Activated CD8-positive, alpha-beta memory T cell treated with anti-CD3 and anti-CD28 coated beads for 24 hours (primary cell): ENCODE data around the gene BIRC5.
"Not testable (repeated sequence)": the region's sequence is repeated elsewhere in the genome, so short reads cannot be mapped to it uniquely, and the experiment has no call there.

Experiments used
- DNase-seq: peaks from one replicate; pipeline ENCODE4 v3.0.0-alpha.2; 2020

The BIRC5 gene

DNA sequence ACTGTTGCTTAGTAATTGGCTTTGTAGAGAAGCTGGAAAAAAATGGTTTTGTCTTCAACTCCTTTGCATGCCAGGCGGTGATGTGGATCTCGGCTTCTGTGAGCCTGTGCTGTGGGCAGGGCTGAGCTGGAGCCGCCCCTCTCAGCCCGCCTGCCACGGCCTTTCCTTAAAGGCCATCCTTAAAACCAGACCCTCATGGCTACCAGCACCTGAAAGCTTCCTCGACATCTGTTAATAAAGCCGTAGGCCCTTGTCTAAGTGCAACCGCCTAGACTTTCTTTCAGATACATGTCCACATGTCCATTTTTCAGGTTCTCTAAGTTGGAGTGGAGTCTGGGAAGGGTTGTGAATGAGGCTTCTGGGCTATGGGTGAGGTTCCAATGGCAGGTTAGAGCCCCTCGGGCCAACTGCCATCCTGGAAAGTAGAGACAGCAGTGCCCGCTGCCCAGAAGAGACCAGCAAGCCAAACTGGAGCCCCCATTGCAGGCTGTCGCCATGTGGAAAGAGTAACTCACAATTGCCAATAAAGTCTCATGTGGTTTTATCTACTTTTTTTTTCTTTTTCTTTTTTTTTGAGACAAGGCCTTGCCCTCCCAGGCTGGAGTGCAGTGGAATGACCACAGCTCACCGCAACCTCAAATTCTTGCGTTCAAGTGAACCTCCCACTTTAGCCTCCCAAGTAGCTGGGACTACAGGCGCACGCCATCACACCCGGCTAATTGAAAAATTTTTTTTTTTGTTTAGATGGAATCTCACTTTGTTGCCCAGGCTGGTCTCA lies 11.2 kb downstream of the BIRC5 start:
- DNase-seq, result no peak

DNA sequence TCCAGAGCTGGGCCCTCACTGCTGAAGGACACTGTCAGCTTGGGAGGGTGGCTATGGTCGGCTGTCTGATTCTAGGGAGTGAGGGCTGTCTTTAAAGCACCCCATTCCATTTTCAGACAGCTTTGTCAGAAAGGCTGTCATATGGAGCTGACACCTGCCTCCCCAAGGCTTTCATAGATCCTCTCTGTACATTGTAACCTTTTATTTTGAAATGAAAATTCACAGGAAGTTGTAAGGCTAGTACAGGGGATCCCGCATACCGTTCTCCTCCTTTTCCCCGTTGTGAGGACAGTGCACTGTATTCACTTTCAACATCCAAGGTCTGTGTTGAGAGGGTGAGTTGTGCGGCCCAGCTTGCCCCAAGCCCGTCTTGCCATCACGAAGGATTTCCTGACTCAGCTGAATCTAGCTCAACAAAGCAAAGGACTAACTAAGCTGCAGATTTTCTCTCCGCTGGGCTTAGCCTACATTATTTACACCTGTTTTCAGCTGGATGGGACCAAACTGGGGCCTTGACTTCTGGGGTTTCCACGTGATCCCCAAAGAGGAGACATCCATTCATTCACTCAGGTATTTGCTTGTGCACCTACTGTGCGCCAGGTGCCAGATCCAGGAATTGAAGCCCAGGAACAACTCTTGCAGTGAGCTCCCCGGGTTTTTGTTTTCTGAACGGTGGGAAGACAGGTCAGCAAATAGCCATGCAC lies 12.2 kb downstream of the BIRC5 start:
- no peak for DNase-seq

DNA sequence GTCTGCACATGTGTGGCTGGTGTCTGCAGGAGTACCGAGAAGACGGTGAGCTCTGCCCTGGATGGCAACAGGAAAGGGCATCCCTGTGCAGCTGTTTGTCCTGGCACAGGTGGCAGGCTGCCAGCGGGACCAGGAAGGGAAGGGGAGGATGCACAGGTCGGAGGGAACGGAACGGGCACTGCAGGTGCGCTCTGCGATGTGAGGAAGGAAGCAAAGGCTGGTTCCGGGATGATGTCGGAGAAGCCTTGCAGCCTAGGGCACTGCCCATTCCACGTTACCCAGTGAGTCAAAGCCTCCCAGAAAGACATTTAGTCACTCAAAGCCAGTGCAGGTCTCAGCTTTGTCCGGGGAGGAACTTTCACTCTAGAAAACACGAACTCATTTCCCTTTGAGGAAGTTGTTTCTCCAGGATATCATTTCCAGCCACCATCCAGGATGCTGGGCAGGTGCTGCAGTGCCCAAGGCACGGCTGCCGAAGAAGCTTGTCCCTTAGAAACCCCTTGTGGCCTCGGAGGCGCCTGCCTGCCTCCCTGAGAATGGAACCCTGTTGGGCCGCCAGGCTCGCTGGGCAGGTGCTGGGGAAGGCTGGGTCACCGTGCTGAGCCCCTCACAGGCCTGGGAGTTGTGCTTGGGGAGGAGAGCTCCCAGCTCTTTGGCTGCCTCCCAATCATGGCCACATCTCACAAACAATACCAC lies 12.9 kb downstream of the BIRC5 start:
- DNase-seq, result no peak

DNA sequence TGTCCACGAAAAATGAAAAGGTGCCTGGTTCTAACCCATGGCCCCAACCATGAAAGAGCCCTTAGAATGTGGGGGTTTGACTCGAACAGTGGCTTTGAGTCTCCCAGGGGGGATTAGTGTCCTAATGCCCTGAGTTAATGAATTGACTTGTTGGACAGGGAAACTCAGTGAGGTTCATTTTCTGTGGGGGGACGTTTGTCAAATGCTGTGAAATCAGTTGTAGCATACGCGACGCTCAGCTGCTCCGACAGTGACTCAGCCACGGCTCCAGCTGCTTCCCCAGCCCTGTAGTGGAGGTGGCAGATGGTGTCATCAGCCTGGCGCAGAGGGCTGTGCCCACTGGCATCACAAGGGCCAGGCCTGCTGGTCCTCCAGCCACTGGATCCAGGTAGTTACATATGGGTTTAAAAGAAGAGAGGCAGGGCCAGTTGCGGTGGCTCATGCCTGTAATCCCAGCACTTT lies 13.4 kb downstream of the BIRC5 start:
- no peak for DNase-seq

DNA sequence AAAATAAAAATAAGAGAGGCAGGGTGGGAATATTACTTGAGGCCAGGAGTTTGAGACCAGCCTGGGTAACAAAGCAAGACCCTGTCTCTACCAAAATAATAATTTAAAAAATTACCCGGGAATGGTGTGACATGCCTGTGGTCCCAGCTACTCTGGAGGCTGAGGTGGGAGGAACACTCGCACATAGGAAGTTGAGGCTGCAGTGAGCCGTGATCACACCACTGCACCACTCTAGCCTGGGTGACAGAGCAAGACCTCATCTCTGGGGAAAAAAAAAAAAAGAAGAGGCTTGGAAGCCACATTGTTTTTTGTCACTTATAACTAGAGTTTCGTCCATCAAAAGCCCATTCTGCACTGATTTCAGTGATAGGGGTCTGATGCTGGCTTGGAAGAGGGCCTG lies 14.1 kb downstream of the BIRC5 start:
- DNase-seq, result no peak

DNA sequence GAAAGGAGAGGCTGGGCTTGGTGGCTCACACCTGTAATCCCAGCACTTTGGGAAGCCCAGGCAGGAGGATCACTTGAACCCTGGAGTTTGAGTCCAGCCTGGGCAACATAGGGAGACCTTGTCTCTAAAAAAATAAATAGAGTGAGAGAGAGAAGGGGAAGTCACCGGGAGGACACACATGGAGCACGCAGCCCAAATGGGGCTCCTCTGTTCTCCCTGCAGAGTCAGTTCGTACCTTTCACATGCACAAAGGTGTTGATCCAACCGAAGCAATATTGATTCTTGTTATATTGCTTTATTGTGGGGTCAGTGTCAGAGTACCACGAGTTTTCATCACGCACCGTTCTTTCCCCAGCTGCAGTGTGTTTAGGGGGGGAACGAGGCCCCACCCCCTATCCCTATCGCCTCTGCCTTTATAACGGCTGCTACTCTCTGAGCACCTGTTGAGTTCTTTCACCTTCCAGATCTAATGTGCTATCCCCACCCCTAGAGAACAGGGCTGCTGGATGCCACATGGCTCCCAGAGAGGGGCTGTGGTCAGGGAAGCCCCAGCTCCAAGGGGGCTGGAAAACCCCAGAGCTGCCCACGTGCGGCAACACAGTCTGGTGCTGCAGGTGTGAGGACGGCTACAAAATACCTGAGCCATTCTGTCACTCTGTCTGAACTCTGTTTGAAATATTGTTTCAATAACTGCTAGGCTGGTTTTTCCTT lies 16.4 kb downstream of the BIRC5 start:
- DNase-seq, result no peak

DNA sequence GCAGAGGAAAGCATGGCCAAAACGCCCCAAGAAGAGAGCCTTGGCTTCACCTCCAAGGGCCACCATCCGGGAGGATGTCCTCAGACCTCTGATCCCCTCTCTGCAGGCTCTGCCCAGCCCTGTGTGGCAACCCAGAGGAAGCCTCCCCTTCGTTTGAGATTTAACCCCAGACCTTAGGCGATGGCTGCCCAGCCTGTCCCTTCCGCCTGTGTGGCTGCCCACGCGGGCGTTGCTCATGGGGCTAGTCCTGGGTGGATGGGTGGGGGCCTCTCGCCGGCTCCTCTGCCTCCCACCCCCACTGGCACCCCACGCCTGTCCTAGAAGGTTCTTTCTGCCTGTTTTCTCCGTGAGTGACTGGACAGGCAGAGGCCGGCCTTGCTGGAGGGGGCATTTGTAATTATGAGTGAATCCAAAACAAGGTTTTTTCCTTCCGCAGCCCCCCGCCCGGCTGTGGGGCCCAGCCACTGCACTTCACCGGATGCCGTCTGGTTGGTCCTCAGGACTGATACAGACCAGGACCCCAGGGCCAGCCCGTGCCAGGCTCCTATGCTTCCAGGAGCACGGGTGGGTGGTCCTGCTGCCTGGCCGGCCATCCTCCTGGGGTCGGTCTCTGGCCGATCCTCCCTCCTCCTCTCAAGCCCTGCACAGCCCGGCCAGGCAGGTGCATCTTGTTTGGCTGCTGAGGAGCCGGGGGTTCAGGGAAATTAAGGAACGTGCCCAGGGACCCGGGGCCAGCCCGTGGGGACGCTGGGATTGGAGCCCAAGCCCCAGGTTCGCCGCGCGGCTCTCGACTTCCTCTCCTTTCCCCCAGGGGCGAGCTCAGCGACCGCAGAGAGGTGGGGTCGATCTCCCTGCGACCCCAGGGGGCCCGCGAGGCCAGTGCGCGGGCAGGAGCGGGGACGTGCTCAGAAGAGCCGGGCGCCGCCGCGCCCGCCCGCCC lies 17.2 kb downstream of the BIRC5 start, which contains the start of gene TMEM235:
TMEM235 (plus strand) TSS at position 636 of the 940 bp plus-strand sequence. CDS start 393 bp downstream, outside the sequence.
- no peak for DNase-seq

DNA sequence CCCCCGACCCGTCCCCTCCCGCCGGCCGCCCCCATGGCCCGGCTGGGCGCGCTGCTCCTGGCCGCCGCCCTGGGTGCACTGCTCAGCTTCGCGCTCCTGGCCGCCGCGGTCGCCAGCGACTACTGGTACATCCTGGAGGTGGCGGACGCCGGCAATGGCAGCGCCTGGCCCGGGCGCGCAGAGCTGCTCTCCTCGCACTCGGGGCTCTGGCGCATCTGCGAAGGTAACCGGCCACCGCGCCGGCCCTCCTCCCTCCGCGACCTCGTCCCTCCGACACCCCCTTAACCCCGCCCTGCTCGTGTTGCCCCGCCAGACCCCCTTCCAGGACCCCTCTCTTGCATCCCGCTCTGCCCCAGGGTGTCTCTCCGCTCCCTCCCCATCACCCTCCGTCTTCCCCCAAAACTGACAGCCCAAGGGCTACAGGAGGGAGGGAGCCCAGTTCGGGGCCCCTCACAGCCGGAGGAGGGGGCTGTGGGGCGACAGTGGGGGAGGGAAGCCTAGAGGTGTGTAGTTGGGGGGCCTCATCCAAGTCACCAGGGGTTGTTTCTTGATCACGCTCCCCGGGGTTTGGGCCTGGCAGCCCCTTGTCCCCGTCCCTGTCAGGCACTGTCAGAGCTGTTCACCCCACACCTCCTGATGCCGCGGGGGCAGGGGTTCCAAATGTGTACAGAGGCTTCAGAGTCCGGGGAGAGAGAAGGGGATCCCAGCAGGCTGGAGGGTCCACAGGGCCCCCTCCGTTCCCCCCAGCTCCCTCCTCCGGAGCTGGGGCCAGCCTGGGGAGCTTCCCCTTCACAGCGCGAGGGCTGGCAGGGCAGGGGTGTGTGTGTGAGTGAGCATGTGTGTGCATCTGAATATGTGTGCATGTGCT lies 18.2 kb downstream of the BIRC5 start:
- DNase-seq, result no peak

DNA sequence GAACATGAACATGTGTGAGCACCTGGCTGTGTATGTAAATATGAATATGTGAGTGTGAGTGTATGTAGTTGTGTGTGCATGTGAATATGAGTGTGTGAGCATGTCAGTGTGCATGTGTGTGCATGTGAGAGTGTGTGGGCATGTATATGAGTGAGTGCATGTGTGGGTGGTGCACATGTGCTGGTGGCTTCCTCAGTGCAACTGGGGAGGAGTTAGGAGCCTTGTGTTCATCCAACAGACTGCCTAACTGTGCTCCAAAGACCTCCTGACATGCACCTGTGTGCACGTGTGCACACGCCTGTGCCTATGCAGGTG lies 18.8 kb downstream of the BIRC5 start:
- no peak for DNase-seq

DNA sequence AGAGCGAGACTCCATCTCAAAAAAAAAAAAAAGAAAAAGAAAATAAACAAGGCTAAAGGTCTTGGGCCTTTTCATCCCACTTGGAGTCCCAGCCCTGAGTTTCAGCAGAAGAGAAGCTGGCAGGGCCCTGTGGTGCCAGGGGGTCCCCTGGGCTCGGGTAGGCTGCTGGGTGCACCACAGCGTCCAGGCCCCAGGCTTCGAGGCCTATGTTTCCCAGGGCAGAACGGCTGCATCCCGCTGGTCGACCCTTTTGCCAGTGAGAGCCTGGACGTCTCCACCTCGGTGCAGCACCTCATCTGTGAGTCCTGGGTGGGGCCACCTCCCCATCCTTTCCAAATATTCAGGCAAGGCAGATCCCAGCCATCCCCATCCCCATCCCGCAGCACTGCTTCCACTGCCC lies 19.6 kb downstream of the BIRC5 start:
- no peak for DNase-seq

DNA sequence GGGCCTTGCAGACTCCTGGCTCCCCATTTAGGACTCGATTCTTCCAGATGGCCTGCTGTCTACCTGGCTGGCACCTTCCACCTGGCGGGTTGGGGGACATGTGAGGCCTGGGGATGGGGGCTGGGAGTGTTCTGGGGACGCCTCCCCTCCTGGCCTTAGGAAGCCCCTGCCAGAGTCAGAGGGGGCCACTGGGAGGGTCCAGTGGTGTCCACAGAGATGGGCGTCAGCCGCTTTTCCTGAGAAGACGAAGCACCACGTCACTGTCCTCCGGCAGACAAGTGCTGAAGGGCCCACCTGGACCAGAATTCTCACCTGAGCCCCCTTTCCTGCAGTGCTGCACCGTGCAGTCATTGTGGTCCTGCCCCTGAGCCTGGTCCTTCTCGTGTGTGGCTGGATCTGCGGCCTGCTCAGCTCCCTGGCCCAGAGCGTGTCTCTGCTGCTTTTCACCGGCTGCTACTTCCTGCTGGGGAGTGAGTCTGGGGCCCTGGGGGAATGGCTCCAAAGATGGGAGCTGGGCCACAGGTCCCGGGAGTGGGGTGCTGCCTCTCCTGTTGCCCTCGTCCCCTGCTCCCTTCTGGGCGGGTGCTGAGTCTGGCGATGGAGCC lies 20.3 kb downstream of the BIRC5 start:
- DNase-seq, result no peak

DNA sequence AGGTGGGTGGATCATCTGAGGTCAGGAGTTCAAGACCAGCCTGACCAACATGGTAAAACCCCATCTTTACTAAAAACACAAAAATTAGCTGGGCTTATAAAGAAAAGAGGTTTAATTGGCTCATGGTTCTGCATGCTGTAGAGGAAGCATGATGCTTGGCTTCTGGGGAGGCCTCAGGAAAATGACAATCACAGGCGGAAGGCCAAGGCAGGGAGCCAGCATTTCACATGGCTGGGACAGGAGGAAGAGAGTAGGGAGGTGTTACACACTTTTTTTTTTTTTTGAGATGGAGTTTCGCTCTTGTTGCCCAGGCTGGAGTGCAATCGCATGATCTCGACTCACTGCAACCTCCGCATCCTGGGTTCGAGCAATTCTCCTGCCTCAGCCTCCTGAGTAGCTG lies 21.0 kb downstream of the BIRC5 start:
- not testable (repeated sequence) for DNase-seq

DNA sequence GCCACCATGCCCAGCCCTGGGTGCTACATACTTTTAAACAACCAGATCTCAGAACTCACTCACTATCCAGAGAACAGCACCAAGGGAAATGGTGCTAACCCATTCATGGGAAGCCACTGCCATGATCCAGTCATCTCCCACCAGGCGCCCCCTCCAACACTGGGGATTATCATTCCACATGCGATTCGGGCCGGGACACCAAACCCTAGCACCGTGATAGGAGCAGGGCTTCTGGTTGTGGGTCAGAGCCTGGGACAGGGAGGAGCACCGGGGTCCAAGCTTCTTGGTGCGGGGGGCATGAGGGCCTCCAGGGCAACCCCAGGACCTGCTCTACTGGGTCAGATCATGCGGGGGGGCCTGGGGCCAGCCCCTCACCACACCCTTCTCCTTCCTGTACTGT lies 21.8 kb downstream of the BIRC5 start:
- DNase-seq, result no peak

DNA sequence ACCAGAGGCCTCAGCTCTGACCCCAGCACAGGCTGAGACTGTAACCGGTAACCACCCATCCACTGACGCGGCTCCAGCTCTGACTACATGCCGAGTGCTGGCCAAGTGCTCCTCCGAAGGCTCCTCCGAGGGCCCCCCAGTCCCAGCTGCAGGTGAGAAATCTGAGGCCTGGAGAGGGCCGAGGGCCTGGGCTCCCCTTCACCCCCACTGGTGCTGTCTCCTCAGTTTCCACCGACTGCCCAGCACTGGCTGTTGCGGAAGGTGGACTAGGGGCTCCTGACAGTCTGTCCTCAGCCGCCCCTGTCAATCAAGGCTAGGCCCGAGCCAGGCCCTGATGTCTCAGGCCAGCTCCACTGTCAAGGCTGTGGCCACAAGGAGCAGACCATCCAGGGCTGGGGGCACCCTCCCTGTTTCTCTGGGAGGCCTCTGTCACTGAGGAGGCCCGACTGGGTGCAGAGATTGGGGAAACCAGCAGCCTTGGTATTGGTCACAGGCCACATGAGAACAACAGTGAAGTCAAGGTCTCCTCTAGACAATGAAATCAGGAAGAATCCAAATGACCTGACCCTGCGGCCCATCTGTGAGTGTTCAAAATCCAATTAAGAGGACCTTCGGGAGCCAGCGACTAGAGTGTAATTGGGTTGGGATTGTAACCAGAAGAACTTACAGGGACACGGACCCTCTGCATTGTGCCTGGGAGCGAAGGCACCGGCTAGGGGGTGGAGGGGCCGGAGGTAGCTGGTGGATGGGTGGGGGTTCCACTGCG lies 22.5 kb downstream of the BIRC5 start:
- no peak for DNase-seq

DNA sequence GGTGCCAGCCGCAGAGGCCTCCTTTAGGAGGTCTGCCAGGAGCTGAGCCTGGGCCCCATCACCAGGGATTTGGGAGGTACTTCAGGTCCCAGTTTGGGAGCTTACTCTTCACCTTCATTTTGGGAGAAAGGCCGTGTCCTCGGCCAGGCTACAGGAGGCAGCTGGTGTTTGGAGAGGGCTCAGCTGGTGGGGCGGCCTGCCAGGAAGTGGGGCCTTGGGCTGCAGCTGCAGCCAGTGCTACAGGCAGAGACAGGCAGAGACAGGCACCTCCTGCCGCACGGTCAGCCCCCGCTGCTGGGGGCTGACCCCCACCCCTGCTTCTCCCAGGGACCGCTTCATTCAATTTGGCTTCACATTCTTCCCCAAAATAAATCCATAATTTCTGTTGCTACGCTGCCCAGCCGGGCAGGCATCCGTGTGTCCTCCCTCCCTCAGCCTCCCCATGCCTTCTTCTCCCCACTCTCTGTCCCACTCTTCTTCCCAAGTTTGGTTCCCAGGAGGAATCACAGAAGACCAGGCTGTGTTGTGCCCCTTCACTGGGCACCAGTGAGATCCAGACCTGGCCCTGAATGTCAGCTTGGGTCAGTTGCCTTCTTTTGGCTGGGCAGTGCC lies 23.5 kb downstream of the BIRC5 start:
- no peak for DNase-seq

DNA sequence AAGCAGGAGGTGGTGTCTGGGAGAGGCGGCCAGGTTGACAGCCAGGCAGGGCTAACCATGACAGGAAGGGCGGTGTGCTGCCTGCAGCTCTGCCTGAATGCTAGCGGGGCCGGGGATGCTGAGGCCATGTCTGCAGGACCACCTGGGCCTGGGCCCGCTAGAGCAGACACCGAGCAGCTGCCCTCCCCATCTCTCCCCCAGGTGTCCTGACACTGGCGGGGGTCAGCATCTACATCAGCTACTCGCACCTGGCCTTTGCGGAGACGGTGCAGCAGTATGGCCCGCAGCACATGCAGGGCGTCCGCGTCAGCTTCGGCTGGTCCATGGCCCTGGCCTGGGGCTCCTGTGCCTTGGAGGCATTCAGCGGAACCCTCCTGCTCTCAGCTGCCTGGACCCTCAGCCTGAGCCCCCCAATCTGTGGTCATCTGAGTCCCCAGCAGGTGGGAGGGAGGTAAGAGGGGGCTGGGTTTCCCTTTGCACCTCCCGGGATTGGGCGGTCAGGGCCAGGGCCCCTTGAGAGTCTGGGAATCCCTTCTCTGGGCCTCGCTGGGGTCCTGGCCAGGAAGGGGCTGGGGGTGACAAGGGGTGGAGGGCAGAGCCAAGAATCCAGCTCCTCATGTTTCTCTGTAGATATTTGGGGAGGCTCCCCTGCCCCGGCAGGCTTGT lies 24.9 kb downstream of the BIRC5 start:
- no peak for DNase-seq

DNA sequence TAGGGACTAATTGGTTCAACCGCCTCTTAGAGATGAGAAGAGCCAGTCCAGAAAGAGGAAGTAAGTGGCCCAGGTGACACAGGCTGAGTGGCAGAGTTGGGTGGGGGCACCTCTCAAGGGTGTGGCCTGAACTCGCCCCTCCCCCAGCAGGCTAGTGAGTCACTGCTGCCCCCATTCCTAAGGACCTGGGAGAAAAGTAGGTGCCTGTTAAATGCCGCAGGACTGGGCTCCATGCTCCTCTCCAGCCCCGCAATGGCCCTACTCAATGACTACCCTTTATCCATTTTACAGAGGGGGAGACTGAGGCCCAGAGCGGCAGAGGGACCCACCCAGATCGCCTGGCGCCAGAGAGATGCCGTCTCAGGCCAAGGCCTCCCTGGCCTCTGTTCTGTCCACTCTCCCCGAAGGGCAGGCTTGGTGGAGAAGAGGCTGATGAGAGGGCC lies 25.5 kb downstream of the BIRC5 start:
- no peak for DNase-seq

DNA sequence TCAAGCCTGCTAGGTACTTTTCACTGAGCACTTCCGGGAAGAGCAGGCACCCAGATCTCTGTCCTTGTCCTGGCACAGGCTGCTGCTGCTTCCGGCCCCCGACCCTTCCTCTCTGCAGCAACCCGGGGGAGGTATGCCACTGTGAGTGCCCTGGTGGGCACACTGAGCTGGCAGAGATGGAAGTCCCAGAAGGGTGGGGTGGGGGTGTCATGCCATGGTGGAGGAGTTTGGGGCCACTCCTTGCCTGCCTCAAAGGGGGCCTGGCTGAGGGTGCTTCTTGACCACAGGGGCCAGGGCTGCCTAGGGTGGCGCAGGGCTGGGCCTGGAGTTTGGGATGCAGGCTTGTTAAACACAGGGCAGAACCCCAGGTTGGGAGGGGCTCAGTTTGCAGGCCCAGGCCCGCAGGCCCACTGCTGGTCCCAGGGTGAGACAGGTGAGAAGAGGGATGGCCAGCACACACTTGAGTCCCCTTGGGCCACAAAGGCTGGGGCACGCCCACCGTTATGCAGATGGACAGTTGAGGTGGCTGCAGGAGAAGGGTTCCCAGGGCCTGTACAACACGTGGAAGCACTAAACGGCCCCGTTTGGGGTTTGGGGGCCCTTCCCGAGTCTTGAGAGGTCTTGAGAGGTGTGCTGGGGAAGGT lies 26.1 kb downstream of the BIRC5 start:
- no peak for DNase-seq
